Liver (tissue), 9 donors: ENCODE results near the gene CPNE1. TPM values are rescaled to one million over a fixed set of nuclear protein-coding genes. Genes with fewer than 3 reads are reported as not detected.

Experiments
- DNase-seq: peaks from one replicate; pipeline ENCODE4 v3.0.0-alpha.2; 2017; ENCODE audit warnings: low spot score
- H3K27ac ChIP-seq, 2 donors: one replicate each; pipeline ENCODE4 v1.7.0; 2013; ENCODE audit warnings: inconsistent platforms in 2 of 2, low read length in 2 of 2, control low read depth in 1 of 2, low read depth in 1 of 2, mild to moderate bottlenecking in 1 of 2
- H3K27me3 ChIP-seq, 4 donors: one replicate each; pipeline versions ENCODE4 v1.6.1 to v1.7.0; 2013; ENCODE audit warnings: low read length in 3 of 4, inconsistent platforms in 1 of 4, mild to moderate bottlenecking in 1 of 4, moderate library complexity in 1 of 4; ENCODE audit not compliant: control insufficient read depth in 4 of 4, insufficient read depth in 4 of 4
- H3K36me3 ChIP-seq, 4 donors: one replicate each; pipeline versions ENCODE4 v1.6.1 to v1.7.0; 2013; ENCODE audit warnings: low read length in 3 of 4, mild to moderate bottlenecking in 3 of 4, low read depth in 1 of 4, moderate library complexity in 1 of 4; ENCODE audit not compliant: control insufficient read depth in 4 of 4, insufficient read depth in 3 of 4
- H3K4me1 ChIP-seq, 4 donors: one replicate each; pipeline versions ENCODE4 v1.6.1 to v1.7.0; 2013; ENCODE audit warnings: low read length in 3 of 4, mild to moderate bottlenecking in 3 of 4, moderate library complexity in 1 of 4; ENCODE audit not compliant: control insufficient read depth in 4 of 4, insufficient read depth in 4 of 4
- H3K4me3 ChIP-seq, 3 donors: one replicate each; pipeline versions ENCODE4 v1.6.1 to v1.7.0; 2013; ENCODE audit warnings: low read length in 3 of 3, control low read depth in 1 of 3, low read depth in 1 of 3, mild to moderate bottlenecking in 1 of 3
- H3K9ac ChIP-seq, 2 donors: one replicate each; pipeline ENCODE4 v1.7.0; 2013; ENCODE audit warnings: low read length in 2 of 2, mild to moderate bottlenecking in 2 of 2, moderate library complexity in 2 of 2, control low read depth in 1 of 2, low read depth in 1 of 2
- H3K9me3 ChIP-seq, 4 donors: one replicate each; pipeline versions ENCODE4 v1.6.1 to v1.7.0; 2013; ENCODE audit warnings: low read length in 3 of 4; ENCODE audit not compliant: control insufficient read depth in 4 of 4
- EGR1 ChIP-seq, 2 donors: IDR thresholded peaks; 2 replicates each; pipeline ENCODE4 v1.6.1; 2016 to 2018; ENCODE audit warnings: antibody characterized with exemption in 2 of 2, low read depth in 2 of 2
- FOXA1 ChIP-seq: IDR thresholded peaks from 2 replicates; pipeline ENCODE4 v1.6.1; 2016; ENCODE audit warnings: antibody characterized with exemption
- FOXA2 ChIP-seq: IDR thresholded peaks from 2 replicates; pipeline ENCODE4 v1.6.1; 2016; ENCODE audit warnings: antibody characterized with exemption
- GABPA ChIP-seq, 2 donors: IDR thresholded peaks in 1 of 2; conservative IDR thresholded peaks in 1 of 2; 2 replicates each; pipeline ENCODE4 v1.6.1; 2016; ENCODE audit warnings: antibody characterized with exemption in 2 of 2, mild to moderate bottlenecking in 1 of 2, moderate library complexity in 1 of 2
- HNF4A ChIP-seq, 2 donors: conservative IDR thresholded peaks; 2 replicates each; pipeline ENCODE4 v1.6.1; 2016; ENCODE audit warnings: antibody characterized with exemption in 2 of 2, mild to moderate bottlenecking in 2 of 2
- HNF4G ChIP-seq: IDR thresholded peaks from 2 replicates; pipeline ENCODE4 v1.6.1; 2016; ENCODE audit warnings: antibody characterized with exemption
- JUND ChIP-seq, 2 donors: IDR thresholded peaks; 2 replicates each; pipeline ENCODE4 v1.6.1; 2016; ENCODE audit warnings: antibody characterized with exemption in 2 of 2
- NR2F2 ChIP-seq: IDR thresholded peaks from 2 replicates; pipeline ENCODE4 v1.6.1; 2016; ENCODE audit warnings: antibody characterized with exemption
- RAD21 ChIP-seq, 2 donors: IDR thresholded peaks; 2 replicates each; pipeline ENCODE4 v1.6.1; 2016; ENCODE audit warnings: antibody characterized with exemption in 2 of 2, mild to moderate bottlenecking in 2 of 2
- RXRA ChIP-seq, 2 donors: IDR thresholded peaks; 2 replicates each; pipeline ENCODE4 v1.6.1; 2017 to 2018; ENCODE audit warnings: antibody characterized with exemption in 2 of 2, mild to moderate bottlenecking in 1 of 2
- SP1 ChIP-seq: IDR thresholded peaks from 2 replicates; pipeline ENCODE4 v1.6.1; 2018; ENCODE audit warnings: antibody characterized with exemption, mild to moderate bottlenecking
- TAF1 ChIP-seq: conservative IDR thresholded peaks from 2 replicates; pipeline ENCODE4 v1.6.1; 2016; ENCODE audit warnings: antibody characterized with exemption, mild to moderate bottlenecking
- YY1 ChIP-seq: IDR thresholded peaks from 2 replicates; pipeline ENCODE4 v1.6.1; 2016; ENCODE audit warnings: antibody characterized with exemption, mild to moderate bottlenecking
- WGBS: extraction: QIAGEN DNeasy Blood & Tissue Kit; methylation state at CpG from one replicate; pipeline ENCODE4 v1.1.7; 2013; 5-methylcytosine and 5-hydroxymethylcytosine counted together
- polyA plus RNA-seq, 2 donors: library from polyadenylated mRNA; stranded (reverse) in 1 of 2; unstranded in 1 of 2; fragments of 200-250 nt in 1 of 2; fragments of >200 nt in 1 of 2; fragmentation: Nextera tagmentation in 1 of 2; extraction: Ambion mirVana in 1 of 2; gene quantifications; one replicate each; pipeline versions ENCODE4 v1.2.1 to v1.2.3, GENCODE V29; 2013 to 2015
- total RNA-seq, 2 donors: library from RNA; depleted of rRNA; stranded (reverse); fragments of >200 nt; gene quantifications; one replicate each; pipeline ENCODE4 v1.2.3, GENCODE V29; 2014
- TF ChIP-seq, protein P1 (sequence below): IDR thresholded peaks from 2 replicates; pipeline ENCODE4 v1.6.1; 2016; ENCODE audit warnings: antibody characterized with exemption
- TF ChIP-seq, protein P2 (sequence below): IDR thresholded peaks from 2 replicates; pipeline ENCODE4 v1.6.1; 2016; ENCODE audit warnings: antibody characterized with exemption
- TF ChIP-seq, protein P3 (sequence below): fragments of 150-350 bp; IDR thresholded peaks from 2 replicates; pipeline ENCODE4 v1.5.1; 2017; ENCODE audit warnings: improper control_type of control experiment, low read depth, low read length; ENCODE audit not compliant: missing input control
- TF ChIP-seq, protein P4 (sequence below): IDR thresholded peaks from 2 replicates; pipeline ENCODE4 v1.6.1; 2016; ENCODE audit warnings: antibody characterized with exemption
- TF ChIP-seq, protein P5 (sequence below): IDR thresholded peaks from 2 replicates; pipeline ENCODE4 v1.6.1; 2016; ENCODE audit warnings: antibody characterized with exemption, mild to moderate bottlenecking
- donor health status: healthy.
- donor health status: healthy.
- donor health status: healthy.
- donor health status: healthy.
- donor health status: healthy.

CPNE1 gene
- total and polyA plus RNA-seq, 4 donors: 25.5 to 55.4 (median 50.5) TPM

DNA sequence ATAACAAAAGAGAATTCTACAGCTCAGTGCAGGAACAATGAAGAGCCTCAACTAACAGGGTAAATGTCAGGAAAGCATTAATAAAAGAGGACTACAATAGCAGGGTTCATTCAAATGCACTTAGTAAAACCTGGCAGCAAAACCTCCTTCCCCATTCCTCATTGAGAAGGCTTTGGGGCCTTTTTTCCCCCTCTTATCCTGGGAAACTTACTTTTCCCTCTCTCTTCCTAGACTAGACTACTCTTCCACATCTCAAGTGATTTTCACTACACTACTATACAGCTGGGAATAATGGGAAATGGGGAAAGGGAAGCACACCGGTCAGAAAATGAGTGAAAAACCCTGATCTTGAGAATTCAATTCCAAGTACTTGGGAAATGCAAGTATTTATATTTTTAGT is 44.6 kb upstream of the CPNE1 start:
- peaks cover 24 to 88% (median 83%) of the 10 kb centered on the region in 4 donors for H3K36me3 ChIP-seq
- no peak overlapping the region for H3K9ac ChIP-seq
- TF ChIP-seq FOXA1 (no peak), RXRA (IDR thresholded peaks at IDR 0.05) (no peak), RAD21 (IDR thresholded peaks at IDR 0.05) (no peak), HNF4G (no peak), EGR1 (IDR thresholded peaks at IDR 0.05; ENCODE audit: low read depth in 2 of 2) (no peak), NR2F2 (no peak), JUND (IDR thresholded peaks at IDR 0.05) (no peak), GABPA (IDR thresholded peaks at IDR 0.05 in 1 of 2, conservative IDR thresholded peaks at IDR 0.05 in 1 of 2) (no peak), YY1 (no peak), HNF4A (conservative IDR thresholded peaks at IDR 0.05) (no peak), TAF1 (no peak), FOXA2 (no peak), SP1 (no peak)
- TF ChIP-seq, protein P1, sequence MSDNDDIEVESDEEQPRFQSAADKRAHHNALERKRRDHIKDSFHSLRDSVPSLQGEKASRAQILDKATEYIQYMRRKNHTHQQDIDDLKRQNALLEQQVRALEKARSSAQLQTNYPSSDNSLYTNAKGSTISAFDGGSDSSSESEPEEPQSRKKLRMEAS: no peak
- TF ChIP-seq, protein P2, sequence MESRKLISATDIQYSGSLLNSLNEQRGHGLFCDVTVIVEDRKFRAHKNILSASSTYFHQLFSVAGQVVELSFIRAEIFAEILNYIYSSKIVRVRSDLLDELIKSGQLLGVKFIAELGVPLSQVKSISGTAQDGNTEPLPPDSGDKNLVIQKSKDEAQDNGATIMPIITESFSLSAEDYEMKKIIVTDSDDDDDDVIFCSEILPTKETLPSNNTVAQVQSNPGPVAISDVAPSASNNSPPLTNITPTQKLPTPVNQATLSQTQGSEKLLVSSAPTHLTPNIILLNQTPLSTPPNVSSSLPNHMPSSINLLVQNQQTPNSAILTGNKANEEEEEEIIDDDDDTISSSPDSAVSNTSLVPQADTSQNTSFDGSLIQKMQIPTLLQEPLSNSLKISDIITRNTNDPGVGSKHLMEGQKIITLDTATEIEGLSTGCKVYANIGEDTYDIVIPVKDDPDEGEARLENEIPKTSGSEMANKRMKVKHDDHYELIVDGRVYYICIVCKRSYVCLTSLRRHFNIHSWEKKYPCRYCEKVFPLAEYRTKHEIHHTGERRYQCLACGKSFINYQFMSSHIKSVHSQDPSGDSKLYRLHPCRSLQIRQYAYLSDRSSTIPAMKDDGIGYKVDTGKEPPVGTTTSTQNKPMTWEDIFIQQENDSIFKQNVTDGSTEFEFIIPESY: no peak
- TF ChIP-seq, protein P3, sequence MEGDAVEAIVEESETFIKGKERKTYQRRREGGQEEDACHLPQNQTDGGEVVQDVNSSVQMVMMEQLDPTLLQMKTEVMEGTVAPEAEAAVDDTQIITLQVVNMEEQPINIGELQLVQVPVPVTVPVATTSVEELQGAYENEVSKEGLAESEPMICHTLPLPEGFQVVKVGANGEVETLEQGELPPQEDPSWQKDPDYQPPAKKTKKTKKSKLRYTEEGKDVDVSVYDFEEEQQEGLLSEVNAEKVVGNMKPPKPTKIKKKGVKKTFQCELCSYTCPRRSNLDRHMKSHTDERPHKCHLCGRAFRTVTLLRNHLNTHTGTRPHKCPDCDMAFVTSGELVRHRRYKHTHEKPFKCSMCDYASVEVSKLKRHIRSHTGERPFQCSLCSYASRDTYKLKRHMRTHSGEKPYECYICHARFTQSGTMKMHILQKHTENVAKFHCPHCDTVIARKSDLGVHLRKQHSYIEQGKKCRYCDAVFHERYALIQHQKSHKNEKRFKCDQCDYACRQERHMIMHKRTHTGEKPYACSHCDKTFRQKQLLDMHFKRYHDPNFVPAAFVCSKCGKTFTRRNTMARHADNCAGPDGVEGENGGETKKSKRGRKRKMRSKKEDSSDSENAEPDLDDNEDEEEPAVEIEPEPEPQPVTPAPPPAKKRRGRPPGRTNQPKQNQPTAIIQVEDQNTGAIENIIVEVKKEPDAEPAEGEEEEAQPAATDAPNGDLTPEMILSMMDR: no peak
- TF ChIP-seq, protein P4, sequence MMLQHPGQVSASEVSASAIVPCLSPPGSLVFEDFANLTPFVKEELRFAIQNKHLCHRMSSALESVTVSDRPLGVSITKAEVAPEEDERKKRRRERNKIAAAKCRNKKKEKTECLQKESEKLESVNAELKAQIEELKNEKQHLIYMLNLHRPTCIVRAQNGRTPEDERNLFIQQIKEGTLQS: no peak
- TF ChIP-seq, protein P5, sequence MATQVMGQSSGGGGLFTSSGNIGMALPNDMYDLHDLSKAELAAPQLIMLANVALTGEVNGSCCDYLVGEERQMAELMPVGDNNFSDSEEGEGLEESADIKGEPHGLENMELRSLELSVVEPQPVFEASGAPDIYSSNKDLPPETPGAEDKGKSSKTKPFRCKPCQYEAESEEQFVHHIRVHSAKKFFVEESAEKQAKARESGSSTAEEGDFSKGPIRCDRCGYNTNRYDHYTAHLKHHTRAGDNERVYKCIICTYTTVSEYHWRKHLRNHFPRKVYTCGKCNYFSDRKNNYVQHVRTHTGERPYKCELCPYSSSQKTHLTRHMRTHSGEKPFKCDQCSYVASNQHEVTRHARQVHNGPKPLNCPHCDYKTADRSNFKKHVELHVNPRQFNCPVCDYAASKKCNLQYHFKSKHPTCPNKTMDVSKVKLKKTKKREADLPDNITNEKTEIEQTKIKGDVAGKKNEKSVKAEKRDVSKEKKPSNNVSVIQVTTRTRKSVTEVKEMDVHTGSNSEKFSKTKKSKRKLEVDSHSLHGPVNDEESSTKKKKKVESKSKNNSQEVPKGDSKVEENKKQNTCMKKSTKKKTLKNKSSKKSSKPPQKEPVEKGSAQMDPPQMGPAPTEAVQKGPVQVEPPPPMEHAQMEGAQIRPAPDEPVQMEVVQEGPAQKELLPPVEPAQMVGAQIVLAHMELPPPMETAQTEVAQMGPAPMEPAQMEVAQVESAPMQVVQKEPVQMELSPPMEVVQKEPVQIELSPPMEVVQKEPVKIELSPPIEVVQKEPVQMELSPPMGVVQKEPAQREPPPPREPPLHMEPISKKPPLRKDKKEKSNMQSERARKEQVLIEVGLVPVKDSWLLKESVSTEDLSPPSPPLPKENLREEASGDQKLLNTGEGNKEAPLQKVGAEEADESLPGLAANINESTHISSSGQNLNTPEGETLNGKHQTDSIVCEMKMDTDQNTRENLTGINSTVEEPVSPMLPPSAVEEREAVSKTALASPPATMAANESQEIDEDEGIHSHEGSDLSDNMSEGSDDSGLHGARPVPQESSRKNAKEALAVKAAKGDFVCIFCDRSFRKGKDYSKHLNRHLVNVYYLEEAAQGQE: no peak
- DNase-seq: no peak
- H3K4me3 ChIP-seq: no peak overlapping the region
- no peaks in the 10 kb centered on the region for H3K4me1 ChIP-seq
- no peaks in the 10 kb centered on the region for H3K27me3 ChIP-seq
- no peaks in the 10 kb centered on the region for H3K9me3 ChIP-seq
- no peak overlapping the region for H3K27ac ChIP-seq
- 92% methylated on average over 1 of the region's 1 CpG for WGBS
